GM23248 (cell line): ENCODE measurements around the gene PRKRIP1.

Experiments used
- EZH2 ChIP-seq: fragments of 200-600 bp; sonication (generic); IDR thresholded peaks from 2 replicates; pipeline ENCODE4 v1.6.1; 2018; ENCODE audit warnings: antibody characterized with exemption, mild to moderate bottlenecking; ENCODE audit not compliant: insufficient read depth, poor library complexity, severe bottlenecking
- EZH2phosphoT487 ChIP-seq: fragments of 200-600 bp; sonication (generic); IDR thresholded peaks from 2 replicates; pipeline ENCODE4 v1.6.1; 2018; ENCODE audit warnings: antibody characterized with exemption, moderate library complexity, mild to moderate bottlenecking, low read depth; ENCODE audit not compliant: insufficient read depth

GRCh38 chr7:102421706-102422240, 25.6 kb downstream of the PRKRIP1 start:
- TF ChIP-seq EZH2 (no peak), EZH2phosphoT487 (no peak)
